ENCODE data around the gene FRS3.

FRS3 gene

DNA sequence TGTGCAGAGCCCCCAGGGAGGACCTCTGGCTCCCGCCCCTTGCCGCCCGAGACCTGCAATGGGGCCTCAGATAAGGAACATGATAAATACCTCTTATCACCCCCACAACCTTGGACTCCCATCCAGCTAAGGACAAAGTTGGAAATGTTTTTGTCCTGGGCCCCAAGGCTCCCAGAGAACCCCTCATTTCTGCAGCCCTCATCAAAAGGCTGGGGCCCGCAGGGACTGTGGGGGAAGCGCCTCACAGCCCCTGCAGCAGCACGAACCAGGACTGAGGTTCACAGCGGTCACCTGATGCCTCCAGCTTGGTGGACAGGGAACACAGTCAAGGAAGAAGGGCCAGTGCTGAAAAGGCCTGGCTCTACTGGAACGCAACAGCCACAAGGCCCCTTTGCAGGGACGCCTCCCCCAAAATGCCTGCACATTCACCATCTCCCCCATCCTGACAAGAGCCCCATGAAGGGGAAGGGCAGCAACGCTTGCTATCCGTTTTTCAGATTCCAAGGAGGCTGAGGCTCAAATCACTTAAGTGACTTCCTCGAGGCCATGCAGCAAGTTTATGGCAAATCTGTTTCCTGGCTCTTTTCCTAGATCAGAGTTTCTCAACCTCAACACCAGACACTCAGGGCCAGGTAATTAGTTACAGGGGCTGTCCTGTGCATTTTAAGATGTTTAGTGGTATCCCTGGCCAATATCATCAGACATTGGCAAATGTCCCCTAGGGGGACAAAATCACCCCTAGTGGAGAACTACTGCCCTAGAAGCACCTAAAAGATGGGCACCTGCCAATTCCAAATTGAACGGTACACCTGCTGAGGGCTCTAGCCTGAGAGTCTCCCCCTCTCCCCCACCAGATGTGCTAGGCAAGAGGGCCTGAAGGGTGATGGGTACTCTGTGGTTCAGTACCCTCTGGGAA lies 54.9 kb downstream of the FRS3 start:
- no peak for DNase-seq

GRCh38 chr6:41724228-41724580 lies 55.5 kb downstream of the FRS3 start:
- no peak for DNase-seq

DNA sequence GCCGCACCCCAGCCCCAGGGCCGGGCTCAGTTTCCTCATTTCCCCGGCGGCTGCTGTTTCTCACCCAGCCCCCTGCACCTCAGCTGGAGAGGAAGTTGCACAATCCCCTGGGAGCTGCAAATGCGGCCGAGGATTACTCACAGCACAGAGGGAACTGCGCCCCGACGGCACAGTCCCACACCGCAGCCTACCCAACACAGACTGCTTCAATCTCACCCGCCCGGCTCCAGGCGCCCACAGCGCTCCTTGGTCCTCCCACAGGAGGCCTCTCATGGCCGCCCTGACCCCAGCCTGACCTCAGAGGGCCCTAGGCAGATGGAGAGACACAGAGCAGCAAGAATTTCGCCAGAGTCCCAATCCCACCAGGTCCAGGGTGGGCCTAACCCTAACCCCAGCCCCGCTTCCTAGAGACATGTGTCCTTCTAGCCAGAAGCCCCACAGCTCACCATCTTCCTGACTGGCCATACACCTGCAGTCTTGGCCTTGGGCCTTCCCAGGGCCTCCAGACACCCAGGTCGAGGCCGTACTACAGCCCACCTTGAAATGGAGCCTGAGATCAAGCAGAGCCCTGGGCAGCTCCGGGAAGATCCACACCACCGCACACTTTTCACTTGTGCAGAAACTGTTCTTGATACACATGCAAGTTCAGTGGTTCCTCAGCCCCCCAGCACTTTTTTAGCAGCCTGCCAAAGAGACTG lies 56.0 kb downstream of the FRS3 start:
- DNase-seq = peak; percentile 86

DNA sequence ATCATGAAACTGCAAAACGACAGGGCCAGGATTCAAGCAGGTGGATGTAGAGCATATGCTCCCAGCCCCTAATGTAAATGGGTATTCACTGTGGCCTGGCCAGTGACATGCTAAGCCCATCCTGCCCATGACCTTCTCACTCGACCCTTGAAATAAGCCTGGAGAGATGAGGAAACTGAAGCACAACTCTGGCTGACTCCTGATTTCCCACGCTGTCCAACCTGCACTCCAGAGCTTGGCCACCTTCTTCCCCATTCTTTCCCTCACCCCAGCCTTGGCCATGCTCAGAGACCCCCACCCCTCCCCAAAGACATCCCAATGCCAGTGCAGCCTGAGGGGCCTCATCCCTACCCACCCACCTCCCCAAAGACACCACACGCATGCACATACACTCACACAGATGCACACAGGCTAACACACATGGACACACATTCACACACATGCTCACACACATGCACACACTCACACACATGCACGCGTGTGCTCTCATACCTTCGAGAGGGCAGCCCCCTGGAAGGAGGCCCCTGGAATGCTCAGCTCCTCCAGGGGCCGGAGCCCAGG lies 56.7 kb downstream of the FRS3 start:
- no peak for DNase-seq

DNA sequence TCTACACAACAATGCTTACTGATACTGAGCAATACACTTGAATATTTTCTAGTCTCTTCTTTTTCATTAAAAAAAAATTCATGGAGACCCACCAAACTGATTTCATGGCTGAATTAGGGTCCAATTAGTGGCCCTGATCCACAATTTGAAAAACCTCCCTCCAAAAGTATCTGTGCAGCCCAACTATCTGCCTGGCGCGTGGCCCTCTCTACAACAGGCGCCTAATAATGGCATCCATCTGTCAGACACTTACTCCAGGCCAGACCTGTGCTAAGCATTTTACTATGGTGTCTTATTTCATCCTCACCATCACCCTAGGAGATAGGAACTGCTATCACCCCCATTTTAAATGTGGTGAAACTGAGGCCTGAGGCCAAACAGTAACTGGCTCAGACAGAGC lies 58.3 kb downstream of the FRS3 start:
- DNase-seq = no peak

- no peak for DNase-seq
Observed at GRCh38 chr6:41720783-41721182, 58.9 kb downstream of the FRS3 start.

GRCh38 chr6:41720262-41720620 lies 59.5 kb downstream of the FRS3 start:
- no peak for DNase-seq

Measured in GF-D8 (cell line).